ENCODE results near the gene GALNT18.

DNA sequence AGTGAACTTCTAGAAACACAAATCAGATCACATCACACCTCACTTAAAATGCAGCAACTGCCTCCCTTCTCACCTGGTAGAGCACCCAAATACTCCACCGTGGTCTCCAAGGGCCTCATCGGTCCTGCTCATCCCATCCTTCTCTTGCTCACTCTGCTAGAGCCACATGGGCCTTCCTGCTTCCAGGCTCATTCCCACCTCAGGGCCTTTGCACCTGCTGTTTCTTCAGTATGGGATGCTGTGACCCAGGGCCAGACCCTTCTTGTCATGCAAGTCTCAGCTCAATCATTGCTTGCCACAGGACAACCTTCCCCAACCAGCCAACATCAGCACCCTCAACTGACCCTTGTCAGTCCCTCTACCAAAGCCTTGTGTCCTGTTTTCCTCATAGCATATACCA is 124.9 kb downstream of the GALNT18 start:
- TF ChIP-seq POLR2A (IDR thresholded peaks at IDR 0.05) (no peak), POLR2AphosphoS5 (IDR thresholded peaks at IDR 0.05) (no peak)
- TF ChIP-seq, protein P1, sequence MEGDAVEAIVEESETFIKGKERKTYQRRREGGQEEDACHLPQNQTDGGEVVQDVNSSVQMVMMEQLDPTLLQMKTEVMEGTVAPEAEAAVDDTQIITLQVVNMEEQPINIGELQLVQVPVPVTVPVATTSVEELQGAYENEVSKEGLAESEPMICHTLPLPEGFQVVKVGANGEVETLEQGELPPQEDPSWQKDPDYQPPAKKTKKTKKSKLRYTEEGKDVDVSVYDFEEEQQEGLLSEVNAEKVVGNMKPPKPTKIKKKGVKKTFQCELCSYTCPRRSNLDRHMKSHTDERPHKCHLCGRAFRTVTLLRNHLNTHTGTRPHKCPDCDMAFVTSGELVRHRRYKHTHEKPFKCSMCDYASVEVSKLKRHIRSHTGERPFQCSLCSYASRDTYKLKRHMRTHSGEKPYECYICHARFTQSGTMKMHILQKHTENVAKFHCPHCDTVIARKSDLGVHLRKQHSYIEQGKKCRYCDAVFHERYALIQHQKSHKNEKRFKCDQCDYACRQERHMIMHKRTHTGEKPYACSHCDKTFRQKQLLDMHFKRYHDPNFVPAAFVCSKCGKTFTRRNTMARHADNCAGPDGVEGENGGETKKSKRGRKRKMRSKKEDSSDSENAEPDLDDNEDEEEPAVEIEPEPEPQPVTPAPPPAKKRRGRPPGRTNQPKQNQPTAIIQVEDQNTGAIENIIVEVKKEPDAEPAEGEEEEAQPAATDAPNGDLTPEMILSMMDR (IDR thresholded peaks at IDR 0.05), result no peak

Data from prostate gland (tissue), 2 donors.